SK-N-SH treated with all-trans-retinoic acid at 6 μM for 48 hours (cell line): ENCODE data around the gene CLEC4E.

ENCODE experiments used
- ATAC-seq: fragments of 200-7000 bp; cut with Tn5 transposase; 3 replicates; pipeline ENCODE4 v1.9.1; 2020; ENCODE audit warnings: mild to moderate bottlenecking, moderate library complexity
- ARNTL ChIP-seq: fragments of 450-650 bp; formaldehyde crosslinking; IDR thresholded peaks from 2 replicates; pipeline ENCODE4 v1.5.0; 2020; ENCODE audit warnings: low read depth, mild to moderate bottlenecking, moderate library complexity, borderline replicate concordance
- BACH2 ChIP-seq: fragments of 250-450 bp; sonication (Bioruptor Pico); IDR thresholded peaks from 2 replicates; pipeline ENCODE4 v1.9.0; 2021; ENCODE audit warnings: mild to moderate bottlenecking, borderline replicate concordance
- CSRNP3 ChIP-seq: fragments of 250-450 bp; sonication (Bioruptor Pico); IDR thresholded peaks from 2 replicates; pipeline ENCODE4 v1.5.1; 2021; ENCODE audit warnings: mild to moderate bottlenecking, moderate library complexity
- ESRRG ChIP-seq: fragments of 250-450 bp; sonication (Bioruptor Pico); IDR thresholded peaks from 2 replicates; pipeline ENCODE4 v1.6.1; 2021; ENCODE audit warnings: mild to moderate bottlenecking
- GLIS3 ChIP-seq: fragments of 250-450 bp; sonication (Bioruptor Pico); IDR thresholded peaks from 2 replicates; pipeline ENCODE4 v1.5.0; 2020; ENCODE audit warnings: mild to moderate bottlenecking, moderate library complexity
- ISL1 ChIP-seq: fragments of 250-450 bp; sonication (Bioruptor Pico); IDR thresholded peaks from 2 replicates; pipeline ENCODE4 v2.1.2; 2022; ENCODE audit warnings: mild to moderate bottlenecking, moderate library complexity
- OSR1 ChIP-seq: fragments of 250-450 bp; sonication (Bioruptor Pico); IDR thresholded peaks from 2 replicates; pipeline ENCODE4 v1.8.0; 2022; ENCODE audit warnings: moderate library complexity, mild to moderate bottlenecking, inconsistent platforms
- PPARA ChIP-seq: fragments of 250-450 bp; sonication (Bioruptor Pico); IDR thresholded peaks from 2 replicates; pipeline ENCODE4 v1.5.0; 2020; ENCODE audit warnings: mild to moderate bottlenecking, borderline replicate concordance
- RARB ChIP-seq: fragments of 250-450 bp; sonication (Bioruptor Pico); IDR thresholded peaks from 2 replicates; pipeline ENCODE4 v1.8.0; 2021; ENCODE audit warnings: mild to moderate bottlenecking, moderate library complexity
- SNAI2 ChIP-seq: fragments of 250-450 bp; sonication (Bioruptor Pico); IDR thresholded peaks from 2 replicates; pipeline ENCODE4 v1.5.0; 2020; ENCODE audit warnings: mild to moderate bottlenecking, moderate library complexity
- TSHZ2 ChIP-seq: fragments of 250-450 bp; sonication (Bioruptor Pico); IDR thresholded peaks from 2 replicates; pipeline ENCODE4 v1.5.0; 2020; ENCODE audit warnings: mild to moderate bottlenecking, moderate library complexity
- ZFP3 ChIP-seq: fragments of 250-450 bp; sonication (Bioruptor Pico); IDR thresholded peaks from 2 replicates; pipeline ENCODE4 v1.5.0; 2020; ENCODE audit warnings: mild to moderate bottlenecking, moderate library complexity
- ZFP30 ChIP-seq: fragments of 450-650 bp; formaldehyde crosslinking; IDR thresholded peaks from 2 replicates; pipeline ENCODE4 v1.5.0; 2022; ENCODE audit warnings: mild to moderate bottlenecking, moderate library complexity
- ZNF565 ChIP-seq: fragments of 450-650 bp; formaldehyde crosslinking; conservative IDR thresholded peaks from 2 replicates; pipeline ENCODE4 v1.5.0; 2020; ENCODE audit warnings: low read depth, mild to moderate bottlenecking, moderate library complexity
- TF ChIP-seq, protein P1 (sequence below): fragments of 250-450 bp; sonication (Bioruptor Pico); IDR thresholded peaks from 2 replicates; pipeline ENCODE4 v1.8.0; 2020; ENCODE audit warnings: mild to moderate bottlenecking, moderate library complexity, borderline replicate concordance
- TF ChIP-seq, protein P2 (sequence below): fragments of 250-450 bp; sonication (Bioruptor Pico); IDR thresholded peaks from 2 replicates; pipeline ENCODE4 v1.5.1; 2020; ENCODE audit warnings: low read depth, mild to moderate bottlenecking, moderate library complexity

CLEC4E gene

DNA sequence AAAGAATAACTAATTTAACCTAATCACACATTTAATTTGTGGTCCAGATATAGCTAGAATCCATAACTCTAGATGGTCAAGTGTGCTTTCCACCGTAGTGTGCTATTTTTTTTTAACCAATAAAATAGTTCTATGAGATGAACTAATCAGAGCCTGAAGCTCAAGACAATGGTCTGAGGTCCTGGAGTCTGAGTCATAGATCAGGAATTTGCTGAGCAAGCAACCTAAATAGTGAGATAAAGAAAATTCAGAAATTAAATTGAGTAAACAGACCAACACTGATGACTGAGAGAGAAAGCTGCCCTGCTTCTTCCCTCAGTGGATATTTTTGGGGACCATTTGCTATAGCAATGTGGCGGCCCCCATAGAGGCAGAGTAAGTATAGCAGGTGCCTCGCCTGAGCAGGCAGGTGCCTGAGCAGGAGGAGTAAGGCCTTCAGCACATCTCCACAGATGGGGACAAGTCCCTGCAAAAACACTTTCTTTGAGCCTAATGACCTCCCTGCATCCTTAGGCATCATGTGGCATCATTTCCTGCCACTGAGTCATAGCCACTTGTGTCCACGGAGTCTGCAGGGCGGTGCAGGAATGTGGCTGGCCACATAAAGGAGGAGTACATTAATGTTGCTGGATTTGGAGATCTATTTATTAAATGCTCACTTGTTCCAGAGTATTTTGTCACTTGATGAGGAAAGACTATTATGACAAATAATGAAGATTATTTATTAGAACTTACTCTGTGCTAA is 13.9 kb upstream of the CLEC4E start:
- ATAC-seq: no peak
- TF ChIP-seq RARB (CRISPR knock-in tag): no peak
- TF ChIP-seq CSRNP3 (CRISPR knock-in tag): no peak
- no peak for TF ChIP-seq TSHZ2
- TF ChIP-seq ARNTL (CRISPR knock-in tag): no peak
- no peak for TF ChIP-seq ZFP3 (CRISPR knock-in tag)
- no peak for TF ChIP-seq SNAI2 (CRISPR knock-in tag)
- TF ChIP-seq, protein P1, sequence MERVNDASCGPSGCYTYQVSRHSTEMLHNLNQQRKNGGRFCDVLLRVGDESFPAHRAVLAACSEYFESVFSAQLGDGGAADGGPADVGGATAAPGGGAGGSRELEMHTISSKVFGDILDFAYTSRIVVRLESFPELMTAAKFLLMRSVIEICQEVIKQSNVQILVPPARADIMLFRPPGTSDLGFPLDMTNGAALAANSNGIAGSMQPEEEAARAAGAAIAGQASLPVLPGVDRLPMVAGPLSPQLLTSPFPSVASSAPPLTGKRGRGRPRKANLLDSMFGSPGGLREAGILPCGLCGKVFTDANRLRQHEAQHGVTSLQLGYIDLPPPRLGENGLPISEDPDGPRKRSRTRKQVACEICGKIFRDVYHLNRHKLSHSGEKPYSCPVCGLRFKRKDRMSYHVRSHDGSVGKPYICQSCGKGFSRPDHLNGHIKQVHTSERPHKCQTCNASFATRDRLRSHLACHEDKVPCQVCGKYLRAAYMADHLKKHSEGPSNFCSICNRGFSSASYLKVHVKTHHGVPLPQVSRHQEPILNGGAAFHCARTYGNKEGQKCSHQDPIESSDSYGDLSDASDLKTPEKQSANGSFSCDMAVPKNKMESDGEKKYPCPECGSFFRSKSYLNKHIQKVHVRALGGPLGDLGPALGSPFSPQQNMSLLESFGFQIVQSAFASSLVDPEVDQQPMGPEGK (CRISPR knock-in tag): no peak
- no peak for TF ChIP-seq ISL1 (CRISPR knock-in tag)
- no peak for TF ChIP-seq ESRRG (CRISPR knock-in tag)

GRCh38 chr12:8553088-8553627 is 12.5 kb upstream of the CLEC4E start:
- no peak for ATAC-seq
- no peak for TF ChIP-seq ZFP3 (CRISPR knock-in tag)
- TF ChIP-seq, protein P2, sequence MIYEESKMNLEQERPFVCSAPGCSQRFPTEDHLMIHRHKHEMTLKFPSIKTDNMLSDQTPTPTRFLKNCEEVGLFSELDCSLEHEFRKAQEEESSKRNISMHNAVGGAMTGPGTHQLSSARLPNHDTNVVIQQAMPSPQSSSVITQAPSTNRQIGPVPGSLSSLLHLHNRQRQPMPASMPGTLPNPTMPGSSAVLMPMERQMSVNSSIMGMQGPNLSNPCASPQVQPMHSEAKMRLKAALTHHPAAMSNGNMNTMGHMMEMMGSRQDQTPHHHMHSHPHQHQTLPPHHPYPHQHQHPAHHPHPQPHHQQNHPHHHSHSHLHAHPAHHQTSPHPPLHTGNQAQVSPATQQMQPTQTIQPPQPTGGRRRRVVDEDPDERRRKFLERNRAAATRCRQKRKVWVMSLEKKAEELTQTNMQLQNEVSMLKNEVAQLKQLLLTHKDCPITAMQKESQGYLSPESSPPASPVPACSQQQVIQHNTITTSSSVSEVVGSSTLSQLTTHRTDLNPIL (CRISPR knock-in tag): no peak
- no peak for TF ChIP-seq GLIS3 (CRISPR knock-in tag)
- no peak for TF ChIP-seq OSR1 (CRISPR knock-in tag)
- TF ChIP-seq ZNF565 (CRISPR knock-in tag): no peak
- TF ChIP-seq TSHZ2: no peak
- no peak for TF ChIP-seq CSRNP3 (CRISPR knock-in tag)
- TF ChIP-seq ARNTL (CRISPR knock-in tag): no peak

- TF ChIP-seq PPARA (CRISPR knock-in tag) (no peak), ZFP30 (CRISPR knock-in tag) (no peak), BACH2 (CRISPR knock-in tag) (no peak)
- ATAC-seq: no peak
Measured at GRCh38 chr12:8549381-8549780, 8.7 kb upstream of the CLEC4E start.
